H9 (cell line): ENCODE data around the gene FOLR2. TPM values are rescaled to one million over a fixed set of nuclear protein-coding genes. Genes with fewer than 3 reads are reported as not detected.

Experiments
- DNase-seq: peaks from one replicate; pipeline ENCODE4 v3.0.0-alpha.2; 2017
- H2AFZ ChIP-seq: one replicate; pipeline ENCODE4 v1.6.1; 2013; ENCODE audit warnings: mild to moderate bottlenecking, low read length, control low read depth, moderate library complexity
- H2AK5ac ChIP-seq: 2 replicates; pipeline ENCODE4 v1.6.1; 2013; ENCODE audit warnings: low read length, control low read depth, mixed read lengths; ENCODE audit not compliant: insufficient read length
- H2BK120ac ChIP-seq: one replicate; pipeline ENCODE4 v1.6.1; 2013; ENCODE audit warnings: low read depth, mild to moderate bottlenecking, low read length, control low read depth, inconsistent platforms; ENCODE audit not compliant: poor library complexity, severe bottlenecking
- H2BK12ac ChIP-seq: 2 replicates; pipeline ENCODE4 v1.6.1; 2013; ENCODE audit warnings: low read length, control low read depth, mixed read lengths, low read depth; ENCODE audit not compliant: insufficient read length
- H2BK15ac ChIP-seq: 2 replicates; pipeline ENCODE4 v1.6.1; 2013; ENCODE audit warnings: low read depth, low read length, control low read depth
- H2BK20ac ChIP-seq: one replicate; pipeline ENCODE4 v1.6.1; 2013; ENCODE audit warnings: low read depth, mild to moderate bottlenecking, low read length, control low read depth, inconsistent platforms; ENCODE audit not compliant: poor library complexity, severe bottlenecking
- H2BK5ac ChIP-seq: 2 replicates; pipeline ENCODE4 v1.6.1; 2013; ENCODE audit warnings: low read length, control low read depth, mixed read lengths; ENCODE audit not compliant: insufficient read length
- H3K14ac ChIP-seq: 2 replicates; pipeline ENCODE4 v1.6.1; 2013; ENCODE audit warnings: low read length, control low read depth; ENCODE audit not compliant: insufficient read depth
- H3K18ac ChIP-seq: 2 replicates; pipeline ENCODE4 v1.6.1; 2013; ENCODE audit warnings: low read depth, mild to moderate bottlenecking, mixed read lengths, low read length, control low read depth; ENCODE audit not compliant: insufficient read length
- H3K23ac ChIP-seq: 2 replicates; pipeline ENCODE4 v1.6.1; 2013; ENCODE audit warnings: low read length, control low read depth, mixed read lengths, low read depth; ENCODE audit not compliant: insufficient read length
- H3K23me2 ChIP-seq: 2 replicates; pipeline ENCODE4 v1.6.1; 2013; ENCODE audit warnings: low read depth, mild to moderate bottlenecking, mixed read lengths, low read length, control low read depth; ENCODE audit not compliant: insufficient read length, poor library complexity, severe bottlenecking
- H3K27ac ChIP-seq: 2 replicates; pipeline ENCODE4 v1.5.1; 2013; ENCODE audit warnings: low read length, control low read depth, mixed read lengths, low read depth; ENCODE audit not compliant: insufficient read length
- H3K27me3 ChIP-seq: 2 replicates; pipeline ENCODE4 v1.6.1; 2013; ENCODE audit warnings: low read length, control low read depth, inconsistent platforms; ENCODE audit not compliant: insufficient read depth
- H3K4ac ChIP-seq: 2 replicates; pipeline ENCODE4 v1.6.1; 2013; ENCODE audit warnings: low read depth, mild to moderate bottlenecking, control low read depth, inconsistent platforms, low read length, moderate library complexity
- H3K4me1 ChIP-seq: 2 replicates; pipeline ENCODE4 v1.6.1; 2013; ENCODE audit warnings: low read length, control low read depth, inconsistent platforms; ENCODE audit not compliant: insufficient read depth
- H3K4me2 ChIP-seq: 2 replicates; pipeline ENCODE4 v1.6.1; 2013; ENCODE audit warnings: low read length, control low read depth, mixed read lengths; ENCODE audit not compliant: insufficient read length, insufficient read depth
- H3K56ac ChIP-seq: 2 replicates; pipeline ENCODE4 v1.6.1; 2013; ENCODE audit warnings: low read depth, mild to moderate bottlenecking, mixed read lengths, low read length, control low read depth; ENCODE audit not compliant: insufficient read length
- H3K79me1 ChIP-seq: 2 replicates; pipeline ENCODE4 v1.6.1; 2013; ENCODE audit warnings: low read depth, mild to moderate bottlenecking, moderate library complexity, low read length, control low read depth, inconsistent platforms; ENCODE audit not compliant: insufficient read depth, poor library complexity, severe bottlenecking
- H3K79me2 ChIP-seq: 2 replicates; pipeline ENCODE4 v1.6.1; 2013; ENCODE audit warnings: low read length, control low read depth, inconsistent platforms; ENCODE audit not compliant: insufficient read depth
- H3K9ac ChIP-seq: 2 replicates; pipeline ENCODE4 v1.6.1; 2013; ENCODE audit warnings: low read length, control low read depth, mixed read lengths; ENCODE audit not compliant: insufficient read length; ENCODE audit errors: extremely low read depth
- H3K9me3 ChIP-seq: one replicate; pipeline ENCODE4 v1.6.1; 2013; ENCODE audit warnings: low read depth, low read length, inconsistent platforms; ENCODE audit not compliant: control insufficient read depth
- H3T11ph ChIP-seq: one replicate; pipeline ENCODE4 v1.6.1; 2013; ENCODE audit warnings: mild to moderate bottlenecking, low read length, control low read depth, inconsistent platforms
- H4K20me1 ChIP-seq: one replicate; pipeline ENCODE4 v1.6.1; 2013; ENCODE audit not compliant: control insufficient read depth, insufficient read length, insufficient read depth
- H4K5ac ChIP-seq: 2 replicates; pipeline ENCODE4 v1.6.1; 2013; ENCODE audit warnings: low read depth, mild to moderate bottlenecking, mixed read lengths, low read length, control low read depth; ENCODE audit not compliant: insufficient read length
- H4K8ac ChIP-seq: replicated peaks from 2 replicates; pipeline ENCODE4 v1.6.1; 2013; ENCODE audit warnings: low read length, control low read depth, mixed read lengths, low read depth; ENCODE audit not compliant: insufficient read length
- H4K91ac ChIP-seq: 2 replicates; pipeline ENCODE4 v1.6.1; 2013; ENCODE audit warnings: low read depth, mild to moderate bottlenecking, moderate library complexity, mixed read lengths, low read length, control low read depth; ENCODE audit not compliant: insufficient read length
- H3K27ac Mint-ChIP-seq, 3 experiments: 2 replicates in 2 of 3; 3 replicates in 1 of 3; pipeline ENCODE4 v1.8.0; 2020 to 2021; ENCODE audit warnings: mixed read lengths in 3 of 3, mild to moderate bottlenecking in 1 of 3, moderate library complexity in 1 of 3
- H3K27me3 Mint-ChIP-seq: 2 replicates; pipeline ENCODE4 v1.8.0; 2021; ENCODE audit warnings: low read depth, mild to moderate bottlenecking, moderate library complexity, mixed read lengths
- H3K36me3 Mint-ChIP-seq, 3 experiments: 2 replicates in 2 of 3; 3 replicates in 1 of 3; pipeline ENCODE4 v1.8.0; 2020 to 2021; ENCODE audit warnings: low read depth in 3 of 3, mixed read lengths in 3 of 3; ENCODE audit not compliant: insufficient read depth in 1 of 3
- H3K4me1 Mint-ChIP-seq, 2 experiments: 2 replicates each; pipeline ENCODE4 v1.8.0; 2020; ENCODE audit warnings: mixed read lengths in 2 of 2
- H3K4me3 Mint-ChIP-seq, 2 experiments: 2 replicates in 1 of 2; 3 replicates in 1 of 2; pipeline ENCODE4 v1.8.0; 2020 to 2021; ENCODE audit warnings: mild to moderate bottlenecking in 2 of 2, mixed read lengths in 2 of 2, moderate library complexity in 1 of 2
- H3K9me3 Mint-ChIP-seq, 2 experiments: 2 replicates in 1 of 2; 3 replicates in 1 of 2; pipeline ENCODE4 v1.8.0; 2020; ENCODE audit warnings: mild to moderate bottlenecking in 2 of 2, mixed read lengths in 2 of 2, moderate library complexity in 1 of 2
- CTCF ChIP-seq: fragments of 200-600 bp; sonication (generic); conservative IDR thresholded peaks from 3 replicates; pipeline ENCODE4 v1.8.0; 2021; ENCODE audit warnings: antibody characterized with exemption, mild to moderate bottlenecking
- WGBS: extraction: QIAGEN DNeasy Blood & Tissue Kit; methylation state at CpG from one replicate; pipeline ENCODE4 v1.1.7; 2013; ENCODE audit warnings: missing lambda C conversion rate, low lambda C conversion rate, mixed read lengths; ENCODE audit not compliant: insufficient read length; ENCODE audit errors: extremely low coverage; 5-methylcytosine and 5-hydroxymethylcytosine counted together
- total RNA-seq: library from RNA; stranded (reverse); gene quantifications from 2 replicates; pipeline ENCODE4 v1.2.1, GENCODE V29; 2021

FOLR2 gene
- total RNA-seq, 1 experiment from 2014 or later = not detected

- Histone ChIP-seq H3K79me2 (no peaks in the 10 kb centered on the region; the same call in 1 of the 2 replicates), H4K8ac (no peak overlapping the region), H2BK12ac (no peak overlapping the region), H3K56ac (no peak overlapping the region), H3K4me1 (peaks cover 2% of the 10 kb centered on the region; the same call in 1 of the 2 replicates), H2BK20ac (no peak overlapping the region), H3K4ac (no peak overlapping the region), H2BK5ac (no peak overlapping the region), H3K27ac (no peak overlapping the region), H3K9me3 (no peaks in the 10 kb centered on the region), H3K4me2 (no peak overlapping the region), H3K23me2 (peaks cover 1% of the 10 kb centered on the region), H3K9ac (no peak overlapping the region), H3T11ph (no peak overlapping the region), H3K18ac (no peak overlapping the region), H2BK15ac (no peak overlapping the region), H3K27me3 (no peaks in the 10 kb centered on the region), H3K79me1 (no peaks in the 10 kb centered on the region), H4K5ac (no peak overlapping the region), H4K91ac (no peak overlapping the region), H3K23ac (no peak overlapping the region), H4K20me1 (no peaks in the 10 kb centered on the region), H3K14ac (no peak overlapping the region), H2AK5ac (no peak overlapping the region), H2AFZ (no peak overlapping the region), H2BK120ac (no peak overlapping the region)
- H3K4me1 Mint-ChIP-seq = peaks cover 19 to 25% of the 10 kb centered on the region in 2 experiments
- H3K27me3 Mint-ChIP-seq = peaks cover 42% of the 10 kb centered on the region
- no peaks in the 10 kb centered on the region for H3K9me3 Mint-ChIP-seq
- no peak for DNase-seq
- H3K27ac Mint-ChIP-seq = peak overlapping the region in 1 of 3 experiments; percentile 14; a peak in 2 of 7 replicates
- no CpG with 5 or more reads among the region's 2 CpGs for WGBS
- H3K36me3 Mint-ChIP-seq = no peaks in the 10 kb centered on the region
- no peak overlapping the region for H3K4me3 Mint-ChIP-seq
- TF ChIP-seq CTCF = no peak
These were observed 1.2 kb downstream of the FOLR2 start for GRCh38 chr11:72217841-72218240.
